HL-60 (cell line): ENCODE data around the gene ARPP21.

Experiments
- DNase-seq, 2 experiments: peaks; one replicate each; pipeline ENCODE4 v3.0.0-alpha.2; 2010 to 2020; ENCODE audit warnings: low read depth in 1 of 2, low spot score in 1 of 2
- H3K27ac ChIP-seq: fragments of 250-450 bp; sonication (Bioruptor Pico); replicated peaks from 2 replicates; pipeline ENCODE4 v1.5.1; 2020; ENCODE audit warnings: mild to moderate bottlenecking, moderate library complexity
- H3K27me3 ChIP-seq: fragments of 250-450 bp; sonication (Bioruptor Pico); 2 replicates; pipeline ENCODE4 v1.5.1; 2021; ENCODE audit warnings: mild to moderate bottlenecking, moderate library complexity; ENCODE audit not compliant: insufficient read depth, poor library complexity, severe bottlenecking
- H3K4me3 ChIP-seq: replicated peaks from 2 replicates; pipeline ENCODE4 v1.5.1; 2011; ENCODE audit warnings: mild to moderate bottlenecking, control low read depth, low read length; ENCODE audit not compliant: insufficient read depth
- GABPA ChIP-seq: IDR thresholded peaks from 2 replicates; pipeline ENCODE4 v1.6.1; 2012; ENCODE audit warnings: low read depth
- POLR2AphosphoS5 ChIP-seq: IDR thresholded peaks from 2 replicates; pipeline ENCODE4 v1.6.1; 2012; ENCODE audit warnings: low read depth
- SPI1 ChIP-seq: IDR thresholded peaks from 2 replicates; pipeline ENCODE4 v1.6.1; 2012; ENCODE audit warnings: low read depth, mild to moderate bottlenecking, borderline replicate concordance
- TF ChIP-seq, protein P1 (sequence below): IDR thresholded peaks from one replicate; pipeline ENCODE4 v1.5.1; 2011; ENCODE audit warnings: low read length, control low read depth, inconsistent platforms; ENCODE audit not compliant: insufficient read depth
- TF ChIP-seq, protein P2 (sequence below): IDR thresholded peaks from 2 replicates; pipeline ENCODE4 v1.6.1; 2012; ENCODE audit warnings: low read depth; ENCODE audit not compliant: insufficient replicate concordance

The ARPP21 gene

DNA sequence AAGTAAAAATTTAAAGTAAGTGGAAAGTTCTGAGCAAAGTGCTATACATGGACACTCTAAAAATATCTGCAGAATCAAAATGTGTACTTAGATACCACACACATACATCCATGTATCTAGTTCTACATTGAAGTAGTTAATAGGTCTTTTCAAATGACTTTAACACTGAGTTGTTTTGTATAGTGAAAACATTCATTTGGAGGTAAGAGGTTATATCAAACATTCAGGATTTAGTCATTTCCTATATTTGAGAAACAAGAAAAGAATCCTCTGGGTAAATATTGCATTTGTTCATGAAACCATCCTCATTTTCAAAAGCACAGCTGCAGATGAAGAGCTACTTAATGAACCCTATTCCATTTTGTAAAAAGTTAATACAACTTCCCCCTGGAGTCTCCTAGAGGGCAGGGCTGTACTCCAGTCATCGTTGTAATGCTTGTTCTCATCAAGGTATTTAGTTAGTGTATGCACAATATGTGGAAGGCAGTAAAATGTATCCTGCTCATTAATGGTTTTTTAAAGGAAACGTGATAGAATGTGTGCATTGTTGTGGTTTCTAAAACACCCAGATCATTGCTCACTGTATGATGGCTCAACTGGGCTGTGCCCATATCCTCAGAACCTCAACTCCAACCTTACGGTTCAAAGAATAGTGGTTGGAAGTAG lies 26.2 kb downstream of the ARPP21 start:
- TF ChIP-seq GABPA = no peak
- no peak for TF ChIP-seq POLR2AphosphoS5
- no peak for TF ChIP-seq SPI1
- TF ChIP-seq, protein P1, sequence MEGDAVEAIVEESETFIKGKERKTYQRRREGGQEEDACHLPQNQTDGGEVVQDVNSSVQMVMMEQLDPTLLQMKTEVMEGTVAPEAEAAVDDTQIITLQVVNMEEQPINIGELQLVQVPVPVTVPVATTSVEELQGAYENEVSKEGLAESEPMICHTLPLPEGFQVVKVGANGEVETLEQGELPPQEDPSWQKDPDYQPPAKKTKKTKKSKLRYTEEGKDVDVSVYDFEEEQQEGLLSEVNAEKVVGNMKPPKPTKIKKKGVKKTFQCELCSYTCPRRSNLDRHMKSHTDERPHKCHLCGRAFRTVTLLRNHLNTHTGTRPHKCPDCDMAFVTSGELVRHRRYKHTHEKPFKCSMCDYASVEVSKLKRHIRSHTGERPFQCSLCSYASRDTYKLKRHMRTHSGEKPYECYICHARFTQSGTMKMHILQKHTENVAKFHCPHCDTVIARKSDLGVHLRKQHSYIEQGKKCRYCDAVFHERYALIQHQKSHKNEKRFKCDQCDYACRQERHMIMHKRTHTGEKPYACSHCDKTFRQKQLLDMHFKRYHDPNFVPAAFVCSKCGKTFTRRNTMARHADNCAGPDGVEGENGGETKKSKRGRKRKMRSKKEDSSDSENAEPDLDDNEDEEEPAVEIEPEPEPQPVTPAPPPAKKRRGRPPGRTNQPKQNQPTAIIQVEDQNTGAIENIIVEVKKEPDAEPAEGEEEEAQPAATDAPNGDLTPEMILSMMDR = no peak
- TF ChIP-seq, protein P2, sequence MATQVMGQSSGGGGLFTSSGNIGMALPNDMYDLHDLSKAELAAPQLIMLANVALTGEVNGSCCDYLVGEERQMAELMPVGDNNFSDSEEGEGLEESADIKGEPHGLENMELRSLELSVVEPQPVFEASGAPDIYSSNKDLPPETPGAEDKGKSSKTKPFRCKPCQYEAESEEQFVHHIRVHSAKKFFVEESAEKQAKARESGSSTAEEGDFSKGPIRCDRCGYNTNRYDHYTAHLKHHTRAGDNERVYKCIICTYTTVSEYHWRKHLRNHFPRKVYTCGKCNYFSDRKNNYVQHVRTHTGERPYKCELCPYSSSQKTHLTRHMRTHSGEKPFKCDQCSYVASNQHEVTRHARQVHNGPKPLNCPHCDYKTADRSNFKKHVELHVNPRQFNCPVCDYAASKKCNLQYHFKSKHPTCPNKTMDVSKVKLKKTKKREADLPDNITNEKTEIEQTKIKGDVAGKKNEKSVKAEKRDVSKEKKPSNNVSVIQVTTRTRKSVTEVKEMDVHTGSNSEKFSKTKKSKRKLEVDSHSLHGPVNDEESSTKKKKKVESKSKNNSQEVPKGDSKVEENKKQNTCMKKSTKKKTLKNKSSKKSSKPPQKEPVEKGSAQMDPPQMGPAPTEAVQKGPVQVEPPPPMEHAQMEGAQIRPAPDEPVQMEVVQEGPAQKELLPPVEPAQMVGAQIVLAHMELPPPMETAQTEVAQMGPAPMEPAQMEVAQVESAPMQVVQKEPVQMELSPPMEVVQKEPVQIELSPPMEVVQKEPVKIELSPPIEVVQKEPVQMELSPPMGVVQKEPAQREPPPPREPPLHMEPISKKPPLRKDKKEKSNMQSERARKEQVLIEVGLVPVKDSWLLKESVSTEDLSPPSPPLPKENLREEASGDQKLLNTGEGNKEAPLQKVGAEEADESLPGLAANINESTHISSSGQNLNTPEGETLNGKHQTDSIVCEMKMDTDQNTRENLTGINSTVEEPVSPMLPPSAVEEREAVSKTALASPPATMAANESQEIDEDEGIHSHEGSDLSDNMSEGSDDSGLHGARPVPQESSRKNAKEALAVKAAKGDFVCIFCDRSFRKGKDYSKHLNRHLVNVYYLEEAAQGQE = no peak
- Histone ChIP-seq H3K27ac (no peak overlapping the region), H3K4me3 (no peak overlapping the region), H3K27me3 (no peaks in the 10 kb centered on the region)
- DNase-seq = no peak

DNA sequence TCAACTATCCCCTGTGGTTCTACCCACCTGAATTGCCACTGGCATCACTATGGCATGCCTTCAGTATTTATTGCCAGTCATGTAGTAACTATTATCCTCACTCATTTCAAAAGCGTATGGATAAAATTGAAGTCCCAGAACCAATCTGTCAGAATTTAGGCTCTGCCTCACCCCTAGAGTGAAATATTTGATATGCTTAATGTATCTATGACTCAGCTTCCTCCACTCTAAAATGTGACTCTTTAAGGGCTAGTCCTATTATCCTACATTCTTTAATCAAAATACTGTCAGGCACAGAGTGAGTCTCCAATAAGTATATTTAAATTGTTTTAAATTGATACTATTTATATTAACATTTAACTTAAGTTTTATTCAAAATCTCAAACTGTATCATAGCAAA lies 27.6 kb downstream of the ARPP21 start:
- DNase-seq = no peak
- no peak overlapping the region for H3K27ac ChIP-seq
- H3K4me3 ChIP-seq = no peak overlapping the region
- TF ChIP-seq, protein P2 = no peak
- TF ChIP-seq POLR2AphosphoS5 (no peak), GABPA (no peak), SPI1 (no peak)
- TF ChIP-seq, protein P1 = no peak
- no peaks in the 10 kb centered on the region for H3K27me3 ChIP-seq

DNA sequence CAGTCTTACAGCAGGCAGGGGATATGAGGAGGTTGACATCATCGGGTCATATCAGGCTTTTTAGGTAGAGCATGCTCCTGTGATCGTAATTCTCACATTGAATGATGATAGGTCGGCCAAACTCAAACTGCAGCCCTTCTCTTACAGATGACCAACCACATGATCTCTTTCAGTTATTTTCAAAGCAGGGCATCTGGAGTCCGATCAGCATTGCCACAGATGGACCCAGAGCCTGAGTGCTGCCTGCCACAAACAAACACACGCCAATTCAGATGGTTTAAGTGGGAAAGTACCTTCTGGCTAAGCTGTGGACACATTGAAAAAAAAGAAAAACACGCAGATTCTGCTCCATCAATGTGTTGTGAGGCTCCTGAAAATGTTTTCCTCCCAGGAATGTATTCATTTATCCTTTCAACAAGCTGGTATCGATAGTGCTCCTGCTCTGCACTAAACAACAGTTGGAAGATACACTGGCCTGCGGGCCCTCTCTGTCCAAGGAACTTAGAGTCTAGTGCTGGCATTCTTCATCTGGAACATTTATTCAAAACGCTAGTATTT lies 31.2 kb downstream of the ARPP21 start:
- DNase-seq = no peak
- H3K27me3 ChIP-seq = no peaks in the 10 kb centered on the region
- no peak overlapping the region for H3K27ac ChIP-seq
- no peak overlapping the region for H3K4me3 ChIP-seq
- TF ChIP-seq, protein P2 = no peak
- TF ChIP-seq POLR2AphosphoS5 (no peak), GABPA (no peak), SPI1 (no peak)
- TF ChIP-seq, protein P1 = no peak
